Activated B cell treated with CpG ODN at 0.5 μM for 24 hours (primary cell): Measurements from ENCODE around the gene TMEM255A. TPM values are rescaled to one million over a fixed set of nuclear protein-coding genes. Genes with fewer than 3 reads are reported as not detected.

Experiments
- ATAC-seq: fragments of 200-7000 bp; cut with Tn5 transposase; one replicate; pipeline ENCODE4 v1.10.0; 2021; ENCODE audit warnings: low read depth, mild to moderate bottlenecking, moderate library complexity
- CTCF ChIA-PET: fragments of 350-600 bp; sonication (Branson Sonifier 250); formaldehyde crosslinking; loops from one replicate; lab custom pipeline; 2021; ENCODE audit warnings: antibody characterized with exemption; lab: Charles Lee
- POLR2A ChIA-PET: fragments of 350-600 bp; sonication (Branson Sonifier 250); formaldehyde crosslinking; loops from one replicate; lab custom pipeline; 2021; ENCODE audit warnings: antibody characterized with exemption; lab: Charles Lee
- DNase-seq: peaks from one replicate; pipeline ENCODE4 v3.0.0; 2022
- H3K27ac Mint-ChIP-seq: one replicate; pipeline ENCODE4 v1.8.0; 2020; ENCODE audit warnings: mixed read lengths
- H3K27me3 Mint-ChIP-seq: one replicate; pipeline ENCODE4 v1.8.0; 2021; ENCODE audit warnings: mixed read lengths
- H3K36me3 Mint-ChIP-seq: one replicate; pipeline ENCODE4 v1.8.0; 2021; ENCODE audit warnings: low read depth, mixed read lengths
- H3K4me1 Mint-ChIP-seq: one replicate; pipeline ENCODE4 v1.8.0; 2021; ENCODE audit warnings: mixed read lengths
- H3K4me3 Mint-ChIP-seq: one replicate; pipeline ENCODE4 v1.8.0; 2020; ENCODE audit warnings: mild to moderate bottlenecking, mixed read lengths
- H3K9me3 Mint-ChIP-seq: one replicate; pipeline ENCODE4 v1.8.0; 2020; ENCODE audit warnings: mixed read lengths
- intact Hi-C: fragments of 100-400 bp; cut with micrococcal nuclease; formaldehyde crosslinking; loops from one replicate; pipeline ENCODE4 v1.15.1; 2024
- total RNA-seq: library from RNA; stranded (reverse); gene quantifications from 2 replicates; pipeline ENCODE4 v1.2.3, GENCODE V29; 2022
- TF ChIP-seq, protein P1 (sequence below): fragments of 200-600 bp; IDR thresholded peaks from one replicate; pipeline ENCODE4 v1.8.0; 2022; ENCODE audit warnings: antibody characterized with exemption, mild to moderate bottlenecking

TMEM255A gene
- total RNA-seq, 1 donor from 2014 or later = 0.18 TPM

DNA sequence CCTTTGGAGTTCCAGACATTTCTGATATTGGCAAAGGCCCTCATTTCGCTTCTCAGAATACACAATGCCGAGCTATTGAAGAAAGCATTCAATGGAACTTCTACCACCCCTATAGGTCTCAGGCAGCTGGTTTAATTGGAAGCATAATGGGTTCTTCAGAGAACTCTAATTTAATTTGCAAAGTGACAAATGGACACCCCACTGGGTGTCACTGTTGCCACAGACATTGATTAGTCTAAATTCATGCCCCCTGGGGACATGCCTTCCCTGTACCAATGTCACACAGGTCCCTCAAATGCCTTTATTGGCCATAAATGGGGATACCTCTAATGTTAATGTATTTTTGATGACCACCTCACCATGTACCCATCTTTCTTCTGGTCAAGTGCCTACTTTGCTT is 22.9 kb upstream of the TMEM255A start:
- Mint-ChIP-seq H3K4me3 (no peak overlapping the region), H3K27me3 (no peaks in the 10 kb centered on the region), H3K9me3 (peaks cover 10% of the 10 kb centered on the region), H3K36me3 (no peaks in the 10 kb centered on the region), H3K4me1 (no peaks in the 10 kb centered on the region), H3K27ac (no peak overlapping the region)
- TF ChIP-seq, protein P1, sequence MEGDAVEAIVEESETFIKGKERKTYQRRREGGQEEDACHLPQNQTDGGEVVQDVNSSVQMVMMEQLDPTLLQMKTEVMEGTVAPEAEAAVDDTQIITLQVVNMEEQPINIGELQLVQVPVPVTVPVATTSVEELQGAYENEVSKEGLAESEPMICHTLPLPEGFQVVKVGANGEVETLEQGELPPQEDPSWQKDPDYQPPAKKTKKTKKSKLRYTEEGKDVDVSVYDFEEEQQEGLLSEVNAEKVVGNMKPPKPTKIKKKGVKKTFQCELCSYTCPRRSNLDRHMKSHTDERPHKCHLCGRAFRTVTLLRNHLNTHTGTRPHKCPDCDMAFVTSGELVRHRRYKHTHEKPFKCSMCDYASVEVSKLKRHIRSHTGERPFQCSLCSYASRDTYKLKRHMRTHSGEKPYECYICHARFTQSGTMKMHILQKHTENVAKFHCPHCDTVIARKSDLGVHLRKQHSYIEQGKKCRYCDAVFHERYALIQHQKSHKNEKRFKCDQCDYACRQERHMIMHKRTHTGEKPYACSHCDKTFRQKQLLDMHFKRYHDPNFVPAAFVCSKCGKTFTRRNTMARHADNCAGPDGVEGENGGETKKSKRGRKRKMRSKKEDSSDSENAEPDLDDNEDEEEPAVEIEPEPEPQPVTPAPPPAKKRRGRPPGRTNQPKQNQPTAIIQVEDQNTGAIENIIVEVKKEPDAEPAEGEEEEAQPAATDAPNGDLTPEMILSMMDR = no peak
- ChIA-PET POLR2A (no interaction called here), CTCF (interaction anchor here (0.9 kb wide), 1 partner anchor 23 kb away, joined by 3 read pairs; no protein-coding TSS in a partner anchor)
- intact Hi-C loops = no loop called here
- ATAC-seq = no peak
- DNase-seq = no peak

DNA sequence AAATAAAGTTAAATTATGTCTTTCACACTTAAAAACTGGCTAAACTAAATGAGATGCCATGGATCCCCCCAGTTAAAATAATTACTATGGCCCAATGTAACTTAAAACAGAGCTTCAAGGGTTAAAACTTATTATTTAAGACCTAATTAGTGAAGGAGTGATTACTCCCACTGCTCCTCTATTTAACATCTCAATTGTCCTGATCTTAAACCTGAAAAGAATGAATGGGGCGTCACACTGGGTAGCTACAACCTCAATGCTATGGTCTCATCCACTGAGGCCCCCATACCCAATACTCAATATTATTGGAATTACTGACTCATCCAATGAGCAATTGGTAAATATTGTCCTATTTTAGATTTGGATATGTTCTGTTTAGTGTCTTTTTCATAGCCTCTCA is 21.1 kb upstream of the TMEM255A start:
- no peak for DNase-seq
- Mint-ChIP-seq H3K4me3 (no peak overlapping the region), H3K27me3 (peaks cover 3% of the 10 kb centered on the region), H3K27ac (no peak overlapping the region), H3K9me3 (peaks cover 2% of the 10 kb centered on the region), H3K4me1 (no peaks in the 10 kb centered on the region), H3K36me3 (no peaks in the 10 kb centered on the region)
- CTCF ChIA-PET = no interaction called here
- intact Hi-C loops = no loop called here
- no peak for ATAC-seq
- TF ChIP-seq, protein P1 = no peak
- POLR2A ChIA-PET = no interaction called here

DNA sequence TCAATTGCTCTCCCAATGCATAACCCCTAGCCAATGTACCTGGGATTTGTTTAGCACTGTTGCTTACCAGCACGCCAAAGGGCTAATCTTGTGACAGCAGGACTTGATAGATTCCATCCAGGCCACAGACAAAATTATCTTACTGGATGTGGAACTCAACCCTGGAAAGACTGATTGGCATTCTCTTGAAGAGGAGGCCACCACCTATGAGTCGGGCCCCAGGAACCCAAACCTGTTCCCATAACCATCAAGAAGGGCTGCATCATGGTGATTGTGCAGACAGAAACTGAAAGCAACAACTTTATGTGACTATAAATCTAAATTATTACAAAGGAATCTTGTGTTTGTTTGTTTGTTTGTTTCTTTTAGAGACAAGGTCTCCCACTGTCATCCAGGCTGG is 19.9 kb upstream of the TMEM255A start:
- H3K36me3 Mint-ChIP-seq = no peaks in the 10 kb centered on the region
- H3K27ac Mint-ChIP-seq = no peak overlapping the region
- TF ChIP-seq, protein P1 = no peak

DNA sequence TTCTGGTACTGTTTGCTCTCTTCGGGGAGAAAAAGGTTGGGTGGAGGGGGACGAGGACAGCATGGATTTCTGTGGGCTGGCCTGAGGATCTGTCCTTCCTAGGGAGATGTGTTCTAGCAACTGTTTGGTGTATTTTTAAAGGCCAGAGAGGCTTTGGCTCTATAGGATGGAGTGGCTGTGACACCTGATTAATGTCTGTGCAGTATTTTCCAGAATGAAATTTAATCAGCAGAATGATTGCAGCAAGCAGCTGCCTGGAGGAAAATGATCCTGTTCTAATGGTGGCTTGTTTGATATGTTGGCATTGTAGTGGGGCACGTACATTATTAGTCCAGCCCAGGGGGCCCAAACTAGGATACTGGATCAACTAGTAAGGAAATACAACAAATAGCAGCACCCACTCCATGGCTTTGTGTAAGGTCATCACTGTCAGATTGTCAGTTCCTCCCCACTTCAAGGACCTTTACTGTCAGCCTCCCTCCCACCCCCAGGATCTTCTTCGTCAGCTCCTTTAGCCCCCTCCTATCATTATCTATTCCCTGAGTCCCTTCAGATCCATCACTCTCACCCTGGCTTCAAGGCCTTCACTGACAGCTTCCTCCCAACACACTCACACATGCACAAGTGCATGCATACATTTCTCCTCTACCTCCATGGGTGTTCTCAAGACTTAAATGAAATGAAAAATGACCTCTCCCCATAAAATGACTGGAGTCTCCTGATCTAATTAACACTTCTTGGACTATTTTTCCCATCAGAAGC is 10.4 kb upstream of the TMEM255A start:
- DNase-seq (no peak), ATAC-seq (no peak)
- peaks cover 3% of the 10 kb centered on the region for H3K4me1 Mint-ChIP-seq
- ChIA-PET CTCF (no interaction called here), POLR2A (no interaction called here)
- no peaks in the 10 kb centered on the region for H3K36me3 Mint-ChIP-seq
- TF ChIP-seq, protein P1 = no peak
- H3K27me3 Mint-ChIP-seq = no peaks in the 10 kb centered on the region
- H3K9me3 Mint-ChIP-seq = no peaks in the 10 kb centered on the region
- intact Hi-C loops = no loop called here
- no peak overlapping the region for H3K27ac Mint-ChIP-seq
- H3K4me3 Mint-ChIP-seq = no peak overlapping the region

More for the DNA sequence above, 19.9 kb upstream of the TMEM255A start:
- Mint-ChIP-seq H3K4me3 (no peak overlapping the region), H3K27me3 (peaks cover 3% of the 10 kb centered on the region), H3K9me3 (peaks cover 2% of the 10 kb centered on the region), H3K4me1 (no peaks in the 10 kb centered on the region)
- CTCF ChIA-PET = no interaction called here
- POLR2A ChIA-PET = no interaction called here
- DNase-seq = no peak
- intact Hi-C loops = no loop called here
- ATAC-seq = no peak

DNA sequence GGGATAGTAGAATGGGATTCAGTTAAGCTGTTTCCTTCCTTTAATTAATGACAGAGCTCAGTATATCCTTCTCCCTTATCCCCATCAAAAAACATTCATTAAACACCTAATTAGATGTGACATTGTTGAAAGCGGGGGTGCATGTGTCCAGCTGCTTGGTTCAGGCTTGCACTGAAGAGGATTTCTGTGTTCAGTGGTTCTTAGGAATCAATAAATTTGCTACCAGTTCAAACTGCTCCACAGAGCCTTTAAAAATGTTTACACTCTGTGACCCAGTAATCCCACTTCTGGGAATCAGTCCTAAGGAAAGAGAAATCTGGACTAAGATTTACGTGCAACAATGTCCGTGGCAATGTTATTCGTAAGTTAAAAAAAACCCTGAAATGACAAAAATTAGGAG is 7.2 kb upstream of the TMEM255A start:
- H3K4me3 Mint-ChIP-seq = no peak overlapping the region
- ATAC-seq (no peak), DNase-seq (no peak)
- no peaks in the 10 kb centered on the region for H3K36me3 Mint-ChIP-seq
- no peaks in the 10 kb centered on the region for H3K27me3 Mint-ChIP-seq
- TF ChIP-seq, protein P1 = no peak
- no peaks in the 10 kb centered on the region for H3K9me3 Mint-ChIP-seq
- no peak overlapping the region for H3K27ac Mint-ChIP-seq
- intact Hi-C loops = loop anchor here (5.0 kb wide), 1 partner anchor 149 kb away; the partner anchor contains the start of gene LAMP2
- POLR2A ChIA-PET = no interaction called here
- CTCF ChIA-PET = interaction anchor here (1.9 kb wide), 1 partner anchor 9 kb away, joined by 7 read pairs; no protein-coding TSS in a partner anchor
- H3K4me1 Mint-ChIP-seq = peaks cover 3% of the 10 kb centered on the region
